Suprapubic skin (tissue), 4 donors: ENCODE results near the gene WFDC5.

Experiments
- CTCF ChIP-seq, 2 donors: fragments of 200-600 bp in 1 of 2; fragments of 450-650 bp in 1 of 2; sonication (generic) in 1 of 2; IDR thresholded peaks; one replicate each; pipeline ENCODE4 v1.5.1; 2016 to 2019; ENCODE audit warnings: antibody characterized with exemption in 2 of 2, mild to moderate bottlenecking in 1 of 2, moderate library complexity in 1 of 2
- POLR2A ChIP-seq, 2 donors: fragments of 450-650 bp; IDR thresholded peaks; one replicate each; pipeline ENCODE4 v1.6.1; 2017; ENCODE audit warnings: antibody characterized with exemption in 2 of 2, mild to moderate bottlenecking in 2 of 2, moderate library complexity in 2 of 2
- POLR2AphosphoS5 ChIP-seq, 3 donors: sonication (generic); formaldehyde crosslinking; IDR thresholded peaks; one replicate each; pipeline ENCODE4 v1.6.1; 2017; ENCODE audit warnings: antibody characterized with exemption in 3 of 3

DNA sequence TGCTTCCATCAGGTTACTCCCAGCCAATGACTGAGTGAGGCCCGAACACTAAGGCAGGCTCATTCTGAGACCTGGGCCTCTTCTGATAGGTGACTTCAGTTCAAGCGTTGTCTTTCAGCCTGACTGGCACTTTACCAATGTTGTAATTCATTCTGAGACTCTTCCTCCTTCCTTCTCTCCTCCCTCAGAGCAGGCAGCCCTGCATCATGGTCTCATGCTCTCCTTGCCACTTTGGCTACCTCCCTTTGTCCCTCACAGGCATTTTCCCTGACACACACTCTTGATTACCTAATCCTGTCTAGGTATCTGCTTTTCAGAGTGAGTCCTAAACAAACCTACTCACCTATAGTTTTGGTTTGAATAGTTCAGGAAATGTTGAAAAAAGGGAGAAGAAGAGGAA is 21.9 kb upstream of the WFDC5 start:
- TF ChIP-seq CTCF (IDR thresholded peaks at IDR 0.05) (no peak), POLR2A (IDR thresholded peaks at IDR 0.05) (no peak), POLR2AphosphoS5 (IDR thresholded peaks at IDR 0.05) (no peak)
